ENCODE results near the gene SP3. TPM values are rescaled to one million over a fixed set of nuclear protein-coding genes. Genes with fewer than 3 reads are reported as not detected.

Gene SP3
- total RNA-seq, 4 donors from 2014 or later: 99.6 to 151 (median 113) TPM

DNA sequence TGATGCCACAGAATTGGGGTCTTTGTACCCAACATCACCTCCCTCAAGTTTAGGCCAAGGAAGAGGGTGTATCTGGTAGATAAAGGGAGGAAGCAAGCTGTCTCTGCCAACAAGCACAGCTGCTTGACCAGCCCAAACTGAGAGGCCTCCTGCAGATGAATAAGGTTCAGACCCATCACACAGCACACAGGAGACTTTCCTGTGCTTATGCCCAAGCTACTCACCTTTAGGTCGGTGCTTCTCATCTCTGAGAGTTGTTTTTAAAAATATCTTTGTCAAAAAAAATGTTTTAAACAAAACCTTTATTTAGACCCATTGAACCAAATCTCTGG, 24.7 kb upstream of the SP3 start:
- no peak for DNase-seq (ENCODE audit: low spot score in 2 of 2)
- peak overlapping the region; percentile 6 for H3K27ac ChIP-seq

DNA sequence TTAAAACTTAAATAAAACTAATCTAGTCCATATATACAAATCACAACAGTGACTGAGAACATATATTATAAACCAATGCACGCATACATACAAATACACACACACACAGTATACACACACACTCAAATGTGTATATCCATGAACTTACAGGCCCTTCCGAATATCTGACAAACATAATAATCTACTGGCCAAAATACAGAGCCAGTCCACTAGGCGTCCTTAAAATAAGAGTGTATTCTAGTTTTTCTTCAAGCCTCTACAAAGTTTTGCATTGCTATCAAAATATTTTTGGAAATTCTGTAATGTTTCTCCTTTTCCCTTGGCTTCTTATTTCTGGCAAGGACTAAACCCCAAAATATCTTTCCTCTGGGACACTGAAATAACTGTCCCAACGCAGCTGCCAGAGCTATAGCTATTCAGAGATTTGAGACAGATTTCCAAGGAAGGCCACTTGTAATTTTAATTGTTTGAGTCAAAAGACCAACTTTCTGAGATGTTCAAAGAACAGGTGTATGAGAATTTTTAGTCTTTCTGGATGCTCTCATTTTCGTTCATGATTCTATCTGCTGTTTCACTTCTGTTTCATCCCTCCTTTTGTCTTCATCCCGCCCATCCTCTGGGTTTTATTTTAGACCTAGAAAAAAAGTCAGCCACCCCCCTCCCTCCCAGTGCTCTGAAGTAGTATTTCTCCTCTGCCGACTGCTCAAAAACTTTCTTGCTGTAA, 24.1 kb upstream of the SP3 start:
- Histone ChIP-seq H3K4me3 (no peak overlapping the region), H3K4me1 (peaks cover 88% of the 10 kb centered on the region), H3K9me3 (no peaks in the 10 kb centered on the region), H3K27me3 (no peaks in the 10 kb centered on the region), H3K27ac (peak overlapping the region; percentile 6), H3K36me3 (no peaks in the 10 kb centered on the region)
- WGBS: 49% methylated on average over 7 of the region's 7 CpGs
- TF ChIP-seq, protein P1, sequence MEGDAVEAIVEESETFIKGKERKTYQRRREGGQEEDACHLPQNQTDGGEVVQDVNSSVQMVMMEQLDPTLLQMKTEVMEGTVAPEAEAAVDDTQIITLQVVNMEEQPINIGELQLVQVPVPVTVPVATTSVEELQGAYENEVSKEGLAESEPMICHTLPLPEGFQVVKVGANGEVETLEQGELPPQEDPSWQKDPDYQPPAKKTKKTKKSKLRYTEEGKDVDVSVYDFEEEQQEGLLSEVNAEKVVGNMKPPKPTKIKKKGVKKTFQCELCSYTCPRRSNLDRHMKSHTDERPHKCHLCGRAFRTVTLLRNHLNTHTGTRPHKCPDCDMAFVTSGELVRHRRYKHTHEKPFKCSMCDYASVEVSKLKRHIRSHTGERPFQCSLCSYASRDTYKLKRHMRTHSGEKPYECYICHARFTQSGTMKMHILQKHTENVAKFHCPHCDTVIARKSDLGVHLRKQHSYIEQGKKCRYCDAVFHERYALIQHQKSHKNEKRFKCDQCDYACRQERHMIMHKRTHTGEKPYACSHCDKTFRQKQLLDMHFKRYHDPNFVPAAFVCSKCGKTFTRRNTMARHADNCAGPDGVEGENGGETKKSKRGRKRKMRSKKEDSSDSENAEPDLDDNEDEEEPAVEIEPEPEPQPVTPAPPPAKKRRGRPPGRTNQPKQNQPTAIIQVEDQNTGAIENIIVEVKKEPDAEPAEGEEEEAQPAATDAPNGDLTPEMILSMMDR (IDR thresholded peaks at IDR 0.05): peak in 1 of 2 donors; percentile 14
- no peak for TF ChIP-seq POLR2AphosphoS5 (IDR thresholded peaks at IDR 0.05)
- DNase-seq (ENCODE audit: low spot score in 2 of 2): no peak

More for the DNA sequence above, 24.7 kb upstream of the SP3 start:
- 50% methylated on average over 1 of the region's 1 CpG for WGBS
- H3K36me3 ChIP-seq: no peaks in the 10 kb centered on the region
- H3K4me3 ChIP-seq: no peak overlapping the region
- peaks cover 83% of the 10 kb centered on the region for H3K4me1 ChIP-seq
- H3K27me3 ChIP-seq: no peaks in the 10 kb centered on the region
- no peak for TF ChIP-seq POLR2A (IDR thresholded peaks at IDR 0.05)
- TF ChIP-seq POLR2AphosphoS5 (IDR thresholded peaks at IDR 0.05): no peak
- no peak for TF ChIP-seq EP300 (IDR thresholded peaks at IDR 0.05)
- TF ChIP-seq, protein P1 (IDR thresholded peaks at IDR 0.05): no peak
- no peaks in the 10 kb centered on the region for H3K9me3 ChIP-seq

DNA sequence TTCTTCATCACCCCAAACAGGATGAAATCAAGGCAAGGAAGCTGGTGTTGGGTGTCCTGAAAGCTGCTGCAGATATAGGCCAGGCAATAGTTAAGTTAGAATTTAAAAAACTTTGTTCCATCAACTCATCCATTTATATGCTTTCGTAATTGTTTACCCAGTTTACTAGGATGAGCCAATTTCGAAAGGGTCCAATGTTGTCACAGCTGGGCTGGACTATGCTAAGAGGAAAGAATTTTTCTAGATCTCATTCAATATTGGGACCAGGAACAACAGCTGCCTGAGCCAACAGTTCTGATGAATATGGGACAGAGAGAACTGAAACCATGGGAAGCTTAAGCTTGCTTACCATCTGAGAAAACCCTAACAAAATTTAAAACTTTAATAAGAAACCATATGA, 21.6 kb upstream of the SP3 start:
- TF ChIP-seq POLR2AphosphoS5 (IDR thresholded peaks at IDR 0.05): no peak
- TF ChIP-seq POLR2A (IDR thresholded peaks at IDR 0.05): no peak
- WGBS: 22% methylated on average over 2 of the region's 2 CpGs
- H3K4me3 ChIP-seq: no peak overlapping the region
- no peaks in the 10 kb centered on the region for H3K9me3 ChIP-seq
- peak in 1 of 2 donors; percentile 80 for DNase-seq (ENCODE audit: low spot score in 2 of 2)
- H3K4me1 ChIP-seq: peaks cover 95% of the 10 kb centered on the region
- H3K27me3 ChIP-seq: no peaks in the 10 kb centered on the region
- no peaks in the 10 kb centered on the region for H3K36me3 ChIP-seq
- peak overlapping the region; percentile 65 for H3K27ac ChIP-seq

DNA sequence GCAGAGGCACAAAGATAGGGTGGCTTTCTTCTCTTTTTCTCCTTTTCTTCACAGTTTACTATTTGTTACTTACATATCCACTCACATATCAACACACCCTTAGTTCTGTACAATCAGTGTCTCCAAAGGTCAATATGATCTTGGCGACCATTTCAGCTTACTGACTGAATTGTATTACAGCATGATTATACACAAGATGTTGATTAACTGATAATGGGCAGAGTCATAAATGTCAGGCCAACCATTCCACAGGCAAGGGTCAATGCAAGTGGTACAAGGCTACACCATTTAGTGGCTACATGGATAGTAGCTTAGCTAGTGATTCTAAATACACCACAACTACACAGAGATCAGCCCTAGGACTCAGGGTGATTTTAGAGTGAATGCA, 20.4 kb upstream of the SP3 start:
- no peak overlapping the region for H3K4me3 ChIP-seq
- H3K4me1 ChIP-seq: peaks cover 83% of the 10 kb centered on the region
- no peaks in the 10 kb centered on the region for H3K27me3 ChIP-seq
- no peaks in the 10 kb centered on the region for H3K36me3 ChIP-seq
- no peaks in the 10 kb centered on the region for H3K9me3 ChIP-seq
- TF ChIP-seq POLR2A (IDR thresholded peaks at IDR 0.05) (no peak), POLR2AphosphoS5 (IDR thresholded peaks at IDR 0.05) (no peak), EP300 (IDR thresholded peaks at IDR 0.05) (no peak)
- TF ChIP-seq, protein P1 (IDR thresholded peaks at IDR 0.05): no peak
- DNase-seq (ENCODE audit: low spot score in 2 of 2): no peak
- WGBS: 45% methylated on average over 1 of the region's 1 CpG
- peak overlapping the region; percentile 65 for H3K27ac ChIP-seq

DNA sequence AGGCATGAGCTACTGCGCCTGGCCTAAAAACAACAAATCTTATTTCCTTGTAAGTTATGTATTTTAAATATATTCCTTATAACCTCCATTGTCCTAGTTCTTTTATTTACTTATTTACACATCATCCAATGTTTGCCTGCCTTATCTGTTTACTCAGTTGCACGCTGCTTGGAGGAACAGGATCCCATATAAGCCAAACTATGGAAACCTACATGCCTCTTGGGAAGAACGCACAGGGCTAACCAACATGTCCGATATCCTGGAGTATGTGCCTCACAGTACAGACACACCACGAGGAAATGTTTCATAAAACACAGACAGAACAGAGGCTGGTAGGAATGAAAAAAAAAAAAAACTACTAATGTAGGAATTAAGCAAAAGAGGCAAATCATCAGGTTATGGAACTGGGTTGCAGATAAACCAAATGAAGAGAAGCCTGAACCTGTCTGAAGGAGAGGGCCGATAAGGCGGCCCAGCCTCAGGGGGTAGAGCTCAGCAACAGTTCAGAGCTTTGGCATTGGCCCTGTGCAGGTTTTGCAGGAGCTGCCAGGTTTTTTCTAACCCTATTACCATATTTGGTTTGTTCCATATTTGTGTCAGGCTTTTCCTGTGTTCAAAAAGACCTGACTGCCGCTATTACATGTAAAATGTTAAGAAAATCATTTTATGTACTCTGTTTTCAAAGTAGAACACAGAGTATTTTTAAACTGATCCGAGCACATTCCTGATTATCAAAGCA, 19.9 kb upstream of the SP3 start:
- peak overlapping the region; percentile 65 for H3K27ac ChIP-seq
- no peaks in the 10 kb centered on the region for H3K27me3 ChIP-seq
- H3K4me1 ChIP-seq: peaks cover 77% of the 10 kb centered on the region
- DNase-seq (ENCODE audit: low spot score in 2 of 2): no peak
- 49% methylated on average over 9 of the region's 9 CpGs for WGBS
- no peak overlapping the region for H3K4me3 ChIP-seq
- H3K36me3 ChIP-seq: no peaks in the 10 kb centered on the region
- H3K9me3 ChIP-seq: no peaks in the 10 kb centered on the region
- TF ChIP-seq, protein P1 (IDR thresholded peaks at IDR 0.05): no peak
- no peak for TF ChIP-seq EP300 (IDR thresholded peaks at IDR 0.05)
- no peak for TF ChIP-seq POLR2A (IDR thresholded peaks at IDR 0.05)
- TF ChIP-seq POLR2AphosphoS5 (IDR thresholded peaks at IDR 0.05): no peak
